ENCODE results near the gene TECPR2. TPM values are rescaled to one million over a fixed set of nuclear protein-coding genes. Genes with fewer than 3 reads are reported as not detected.

Gene TECPR2, protein sequence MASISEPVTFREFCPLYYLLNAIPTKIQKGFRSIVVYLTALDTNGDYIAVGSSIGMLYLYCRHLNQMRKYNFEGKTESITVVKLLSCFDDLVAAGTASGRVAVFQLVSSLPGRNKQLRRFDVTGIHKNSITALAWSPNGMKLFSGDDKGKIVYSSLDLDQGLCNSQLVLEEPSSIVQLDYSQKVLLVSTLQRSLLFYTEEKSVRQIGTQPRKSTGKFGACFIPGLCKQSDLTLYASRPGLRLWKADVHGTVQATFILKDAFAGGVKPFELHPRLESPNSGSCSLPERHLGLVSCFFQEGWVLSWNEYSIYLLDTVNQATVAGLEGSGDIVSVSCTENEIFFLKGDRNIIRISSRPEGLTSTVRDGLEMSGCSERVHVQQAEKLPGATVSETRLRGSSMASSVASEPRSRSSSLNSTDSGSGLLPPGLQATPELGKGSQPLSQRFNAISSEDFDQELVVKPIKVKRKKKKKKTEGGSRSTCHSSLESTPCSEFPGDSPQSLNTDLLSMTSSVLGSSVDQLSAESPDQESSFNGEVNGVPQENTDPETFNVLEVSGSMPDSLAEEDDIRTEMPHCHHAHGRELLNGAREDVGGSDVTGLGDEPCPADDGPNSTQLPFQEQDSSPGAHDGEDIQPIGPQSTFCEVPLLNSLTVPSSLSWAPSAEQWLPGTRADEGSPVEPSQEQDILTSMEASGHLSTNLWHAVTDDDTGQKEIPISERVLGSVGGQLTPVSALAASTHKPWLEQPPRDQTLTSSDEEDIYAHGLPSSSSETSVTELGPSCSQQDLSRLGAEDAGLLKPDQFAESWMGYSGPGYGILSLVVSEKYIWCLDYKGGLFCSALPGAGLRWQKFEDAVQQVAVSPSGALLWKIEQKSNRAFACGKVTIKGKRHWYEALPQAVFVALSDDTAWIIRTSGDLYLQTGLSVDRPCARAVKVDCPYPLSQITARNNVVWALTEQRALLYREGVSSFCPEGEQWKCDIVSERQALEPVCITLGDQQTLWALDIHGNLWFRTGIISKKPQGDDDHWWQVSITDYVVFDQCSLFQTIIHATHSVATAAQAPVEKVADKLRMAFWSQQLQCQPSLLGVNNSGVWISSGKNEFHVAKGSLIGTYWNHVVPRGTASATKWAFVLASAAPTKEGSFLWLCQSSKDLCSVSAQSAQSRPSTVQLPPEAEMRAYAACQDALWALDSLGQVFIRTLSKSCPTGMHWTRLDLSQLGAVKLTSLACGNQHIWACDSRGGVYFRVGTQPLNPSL (N-terminal part only)
- total RNA-seq (2021) = 29.7 and 34.7 TPM in 2 replicates
- Bru-seq, nascent RNA = percentile 69 among the genes with signal in this experiment
- BruChase-seq, experiment 1, labeled RNA remaining after a 2-hour chase = percentile 64 among the genes with signal in this experiment
- percentile 66 among the genes with signal in this experiment for BruChase-seq, experiment 2, labeled RNA remaining after a 6-hour chase
- long read RNA-seq, full-length matches to known transcripts = 3 of 11 reads
- long read RNA-seq, partial matches to known transcripts = 4 of 11 reads
- long read RNA-seq, other reads (novel, unspliced or antisense) = 4 of 11 reads

GRCh38 chr14:102362545-102363181 is at the start of gene TECPR2, which contains the start of gene CINP:
TSS of gene TECPR2 (plus strand) at chr14:102362941. CDS start at chr14:102376722, 13,781 bp downstream.
TSS of gene CINP (minus strand) at chr14:102362890. CDS start at chr14:102362851, 39 bp downstream.
- ChIA-PET POLR2A (ENCODE audit: unreplicated experiment) (interaction anchor here (0.6 to 0.7 kb wide), 3 partner anchors 566 to 1040 kb away, joined by 3 to 6 read pairs (median 4); no protein-coding TSS in a partner anchor), CTCF (no interaction called here)
- Histone ChIP-seq H3K4me1 (replicated peaks; ENCODE audit: insufficient read depth) (peaks cover 17% of the 10 kb centered on the region), H3K9me3 (ENCODE audit: insufficient read depth, low read depth) (no peaks in the 10 kb centered on the region), H3F3A (ENCODE audit: insufficient read depth, low read depth) (peaks cover 18% of the 10 kb centered on the region; the same call in 1 of the 2 replicates), H3K27ac (peak within 1 kb of the TSS; percentile 37), H3K36me3 (ENCODE audit: low read depth) (peaks cover 18% of the 10 kb centered on the region; the same call in 1 of the 2 replicates), H3K27me3 (ENCODE audit: insufficient read depth, low read depth) (no peaks in the 10 kb centered on the region), H3K4me3 (peak within 1 kb of the TSS; percentile 89), H3K79me2 (ENCODE audit: low read depth) (peaks cover 64% of the 10 kb centered on the region), H3K9me2 (ENCODE audit: insufficient read depth) (no peaks in the 10 kb centered on the region), H4K20me1 (ENCODE audit: insufficient read depth) (no peaks in the 10 kb centered on the region), H2AFZ (peak within 1 kb of the TSS; percentile 99), H3K4me2 (peak within 1 kb of the TSS; percentile 82)
- DNase-seq = peak; percentile 97 to 99
- BruUV-seq (replicated peaks) = no TSS peak
- intact Hi-C loops (cut with micrococcal nuclease; ENCODE audit: unreplicated experiment) = loop anchor here (2.0 to 10.0 kb wide), 5 partner anchors 155 to 1025 kb away; no protein-coding TSS in a partner anchor
- no peak for TF ChIP-seq EZH2 (IDR thresholded peaks at IDR 0.05; ENCODE audit: low read depth)
- TF ChIP-seq, protein P1, sequence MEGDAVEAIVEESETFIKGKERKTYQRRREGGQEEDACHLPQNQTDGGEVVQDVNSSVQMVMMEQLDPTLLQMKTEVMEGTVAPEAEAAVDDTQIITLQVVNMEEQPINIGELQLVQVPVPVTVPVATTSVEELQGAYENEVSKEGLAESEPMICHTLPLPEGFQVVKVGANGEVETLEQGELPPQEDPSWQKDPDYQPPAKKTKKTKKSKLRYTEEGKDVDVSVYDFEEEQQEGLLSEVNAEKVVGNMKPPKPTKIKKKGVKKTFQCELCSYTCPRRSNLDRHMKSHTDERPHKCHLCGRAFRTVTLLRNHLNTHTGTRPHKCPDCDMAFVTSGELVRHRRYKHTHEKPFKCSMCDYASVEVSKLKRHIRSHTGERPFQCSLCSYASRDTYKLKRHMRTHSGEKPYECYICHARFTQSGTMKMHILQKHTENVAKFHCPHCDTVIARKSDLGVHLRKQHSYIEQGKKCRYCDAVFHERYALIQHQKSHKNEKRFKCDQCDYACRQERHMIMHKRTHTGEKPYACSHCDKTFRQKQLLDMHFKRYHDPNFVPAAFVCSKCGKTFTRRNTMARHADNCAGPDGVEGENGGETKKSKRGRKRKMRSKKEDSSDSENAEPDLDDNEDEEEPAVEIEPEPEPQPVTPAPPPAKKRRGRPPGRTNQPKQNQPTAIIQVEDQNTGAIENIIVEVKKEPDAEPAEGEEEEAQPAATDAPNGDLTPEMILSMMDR (conservative IDR thresholded peaks at IDR 0.05) = no peak

DNA sequence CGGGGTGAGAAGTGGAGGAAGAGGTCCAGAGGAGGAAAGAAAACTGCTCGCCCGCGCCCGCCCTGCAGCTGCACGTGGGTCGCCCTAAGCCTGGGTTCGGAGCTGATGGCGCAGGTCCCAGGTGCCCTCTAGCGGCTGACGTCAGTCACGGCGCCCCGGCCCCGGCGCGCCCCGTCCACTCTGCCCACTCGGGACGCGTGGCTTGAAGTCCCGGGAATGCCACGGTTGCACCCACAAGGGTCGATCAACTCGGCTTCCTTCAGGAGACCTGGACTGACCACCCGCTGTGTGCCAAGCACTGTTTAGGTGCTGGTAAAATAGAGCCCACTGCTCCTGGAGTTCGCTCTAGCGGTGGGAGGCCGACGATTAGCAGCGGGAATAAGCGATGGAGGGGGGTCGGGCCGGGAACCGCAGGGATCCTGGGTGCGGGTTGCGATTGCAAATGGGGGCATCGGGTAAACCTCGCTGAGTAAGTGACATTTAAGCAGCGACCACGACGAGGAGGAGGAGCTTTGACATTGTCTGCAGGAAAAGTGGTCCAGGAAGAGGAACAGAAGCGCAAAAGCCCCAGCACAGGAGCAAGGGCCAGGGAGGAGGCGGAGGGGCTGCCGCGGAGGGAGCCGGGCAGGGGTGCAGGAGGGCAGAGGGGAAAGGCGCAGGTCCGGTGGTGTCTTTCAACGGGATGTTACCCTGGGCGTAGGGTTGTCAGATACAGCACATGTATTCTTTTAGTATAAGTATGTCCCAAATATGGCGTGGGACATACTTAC is 48.3 kb upstream of the TECPR2 start:
- Histone ChIP-seq H2AFZ (peak overlapping the region; percentile 74), H3K27ac (no peak overlapping the region), H3K9me2 (ENCODE audit: insufficient read depth) (no peaks in the 10 kb centered on the region), H3K4me2 (peak overlapping the region; percentile 96), H3K4me3 (peak overlapping the region; percentile 60), H3K9me3 (ENCODE audit: insufficient read depth, low read depth) (no peaks in the 10 kb centered on the region), H3K27me3 (ENCODE audit: insufficient read depth, low read depth) (no peaks in the 10 kb centered on the region), H3K79me2 (ENCODE audit: low read depth) (peaks cover 9% of the 10 kb centered on the region; the same call in 1 of the 2 replicates), H4K20me1 (ENCODE audit: insufficient read depth) (no peaks in the 10 kb centered on the region), H3K36me3 (ENCODE audit: low read depth) (no peaks in the 10 kb centered on the region), H3K4me1 (replicated peaks; ENCODE audit: insufficient read depth) (peaks cover 31% of the 10 kb centered on the region), H3F3A (ENCODE audit: insufficient read depth, low read depth) (peaks cover 28% of the 10 kb centered on the region)
- ChIA-PET POLR2A (ENCODE audit: unreplicated experiment) (interaction anchor here (0.5 to 1.1 kb wide), 3 partner anchors 9 to 285 kb away, joined by 4 to 9 read pairs (median 6); partner anchors contain the start of gene MOK), CTCF (interaction anchor here (0.9 kb wide), 1 partner anchor 9 kb away, joined by 11 read pairs; the partner anchor contains the start of gene MOK)
- TF ChIP-seq EZH2 (IDR thresholded peaks at IDR 0.05; ENCODE audit: low read depth) = no peak
- TF ChIP-seq, protein P1 (conservative IDR thresholded peaks at IDR 0.05) = peak; percentile 99
- DNase-seq = peak; percentile 51 to 65
- intact Hi-C loops (cut with micrococcal nuclease; ENCODE audit: unreplicated experiment) = loop anchor here (1.0 to 10.0 kb wide), 4 partner anchors 79 to 610 kb away; partner anchors contain the start of gene ANKRD9
- no TSS peak for BruUV-seq (replicated peaks)

Measured in PC-9 (cell line).